BE2C (cell line): ENCODE data around the gene BAIAP2L2.

Experiments used
- DNase-seq: peaks from one replicate; pipeline ENCODE4 v3.0.0-alpha.2; 2020
- H3K27me3 ChIP-seq: fragments of 250-450 bp; sonication (Bioruptor Pico); 2 replicates; pipeline ENCODE4 v1.5.1; 2020; ENCODE audit warnings: mild to moderate bottlenecking
- H3K36me3 ChIP-seq: fragments of 250-450 bp; sonication (Bioruptor Pico); 2 replicates; pipeline ENCODE4 v1.5.1; 2020; ENCODE audit warnings: mild to moderate bottlenecking
- H3K4me1 ChIP-seq: fragments of 250-450 bp; sonication (Bioruptor Pico); 2 replicates; pipeline ENCODE4 v1.5.1; 2020
- H3K4me3 ChIP-seq: 2 replicates; pipeline ENCODE4 v1.5.1; 2011; ENCODE audit warnings: low read depth, low read length
- H3K9me3 ChIP-seq: fragments of 250-450 bp; sonication (Bioruptor Pico); 2 replicates; pipeline ENCODE4 v1.5.1; 2020
- TF ChIP-seq, protein P1 (sequence below): IDR thresholded peaks from 2 replicates; pipeline ENCODE4 v1.5.1; 2012; ENCODE audit warnings: mild to moderate bottlenecking, low read depth, low read length

The BAIAP2L2 gene

DNA sequence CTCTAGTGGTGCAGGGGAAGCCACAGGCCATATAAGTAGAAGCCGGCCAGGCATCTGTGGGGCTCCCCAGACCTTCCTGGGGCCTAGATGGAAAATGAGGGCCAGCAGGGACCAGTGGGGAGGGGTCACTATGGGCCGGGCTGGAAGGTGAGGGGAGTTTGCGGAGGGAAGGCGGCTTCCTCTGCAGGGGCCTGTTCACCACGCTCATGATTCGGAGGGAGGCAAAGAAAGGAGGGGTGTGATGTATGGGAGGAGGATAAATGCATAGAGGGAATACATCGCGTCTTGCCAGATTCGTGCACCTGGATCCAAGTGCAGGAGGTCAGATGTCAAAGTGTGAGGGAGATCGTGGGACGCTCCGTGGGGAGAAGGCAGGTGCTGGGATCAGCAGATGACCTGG, 33.4 kb downstream of the BAIAP2L2 start:
- DNase-seq = no peak
- no peak overlapping the region for H3K4me3 ChIP-seq
- no peaks in the 10 kb centered on the region for H3K4me1 ChIP-seq
- TF ChIP-seq, protein P1, sequence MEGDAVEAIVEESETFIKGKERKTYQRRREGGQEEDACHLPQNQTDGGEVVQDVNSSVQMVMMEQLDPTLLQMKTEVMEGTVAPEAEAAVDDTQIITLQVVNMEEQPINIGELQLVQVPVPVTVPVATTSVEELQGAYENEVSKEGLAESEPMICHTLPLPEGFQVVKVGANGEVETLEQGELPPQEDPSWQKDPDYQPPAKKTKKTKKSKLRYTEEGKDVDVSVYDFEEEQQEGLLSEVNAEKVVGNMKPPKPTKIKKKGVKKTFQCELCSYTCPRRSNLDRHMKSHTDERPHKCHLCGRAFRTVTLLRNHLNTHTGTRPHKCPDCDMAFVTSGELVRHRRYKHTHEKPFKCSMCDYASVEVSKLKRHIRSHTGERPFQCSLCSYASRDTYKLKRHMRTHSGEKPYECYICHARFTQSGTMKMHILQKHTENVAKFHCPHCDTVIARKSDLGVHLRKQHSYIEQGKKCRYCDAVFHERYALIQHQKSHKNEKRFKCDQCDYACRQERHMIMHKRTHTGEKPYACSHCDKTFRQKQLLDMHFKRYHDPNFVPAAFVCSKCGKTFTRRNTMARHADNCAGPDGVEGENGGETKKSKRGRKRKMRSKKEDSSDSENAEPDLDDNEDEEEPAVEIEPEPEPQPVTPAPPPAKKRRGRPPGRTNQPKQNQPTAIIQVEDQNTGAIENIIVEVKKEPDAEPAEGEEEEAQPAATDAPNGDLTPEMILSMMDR = no peak
- H3K36me3 ChIP-seq = no peaks in the 10 kb centered on the region; the same call in 1 of the 2 replicates
- peaks cover 14% of the 10 kb centered on the region for H3K27me3 ChIP-seq
- H3K9me3 ChIP-seq = no peaks in the 10 kb centered on the region

DNA sequence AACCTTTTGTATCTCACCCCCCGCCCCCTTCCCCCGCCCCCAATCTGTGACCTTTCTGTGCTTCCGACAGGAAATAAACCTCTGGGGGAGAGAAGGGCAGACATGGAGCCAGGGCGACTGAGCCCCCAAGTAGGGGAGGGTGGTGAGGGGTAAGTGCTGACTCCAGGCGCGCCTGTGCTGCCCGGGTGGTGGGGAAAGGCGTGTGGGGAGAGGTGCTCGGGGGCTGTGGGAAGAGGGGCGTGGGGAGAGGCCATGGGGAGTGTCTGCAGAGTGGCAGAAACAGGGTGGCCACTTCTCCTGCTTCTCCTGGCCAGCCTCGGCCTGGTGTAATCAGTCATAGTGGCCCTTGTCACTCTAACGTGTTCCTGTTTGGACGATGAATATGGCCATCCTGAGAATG, 34.5 kb downstream of the BAIAP2L2 start:
- Histone ChIP-seq H3K27me3 (peaks cover 3% of the 10 kb centered on the region), H3K36me3 (no peaks in the 10 kb centered on the region; the same call in 1 of the 2 replicates), H3K4me1 (no peaks in the 10 kb centered on the region), H3K4me3 (no peak overlapping the region), H3K9me3 (no peaks in the 10 kb centered on the region)
- TF ChIP-seq, protein P1 = no peak
- no peak for DNase-seq

DNA sequence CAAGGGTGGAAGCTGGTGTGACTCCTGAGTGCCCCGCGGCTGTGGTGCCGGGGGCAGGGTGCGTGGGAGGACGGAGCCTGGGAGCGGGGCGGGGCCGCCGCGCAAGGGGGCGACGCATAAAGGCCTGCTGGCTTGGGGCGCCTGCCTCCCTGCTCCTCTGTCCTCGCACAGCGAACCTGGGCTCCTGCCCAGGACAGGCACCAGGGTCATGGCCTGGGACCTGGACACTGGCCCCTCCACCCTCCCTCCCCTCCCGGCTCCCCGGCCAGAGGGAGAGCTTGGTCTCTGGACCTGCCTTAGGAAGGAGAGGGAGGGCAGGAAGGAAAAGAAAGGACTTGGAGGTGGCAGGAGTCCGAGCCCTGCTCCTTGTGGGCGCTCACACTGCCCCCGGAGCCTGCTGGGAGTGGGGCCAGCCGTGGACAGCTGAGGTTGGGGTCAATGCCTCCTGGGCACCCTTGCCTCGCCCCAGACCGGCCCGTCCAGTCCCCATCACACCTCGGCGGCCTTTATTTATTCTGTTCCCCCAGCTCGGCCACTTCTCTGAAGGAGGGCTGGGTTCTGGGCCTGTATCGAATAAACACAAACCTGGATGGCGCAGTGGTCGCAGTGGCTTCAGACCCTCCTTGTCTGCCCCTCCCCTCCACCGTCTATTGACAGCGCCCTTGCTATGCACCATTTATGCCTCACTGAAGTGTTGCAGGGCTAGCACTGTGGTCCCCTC, 35.2 kb downstream of the BAIAP2L2 start:
- TF ChIP-seq, protein P1 = no peak
- Histone ChIP-seq H3K4me1 (no peaks in the 10 kb centered on the region), H3K27me3 (no peaks in the 10 kb centered on the region), H3K4me3 (no peak overlapping the region), H3K36me3 (no peaks in the 10 kb centered on the region; the same call in 1 of the 2 replicates), H3K9me3 (no peaks in the 10 kb centered on the region)
- no peak for DNase-seq

DNA sequence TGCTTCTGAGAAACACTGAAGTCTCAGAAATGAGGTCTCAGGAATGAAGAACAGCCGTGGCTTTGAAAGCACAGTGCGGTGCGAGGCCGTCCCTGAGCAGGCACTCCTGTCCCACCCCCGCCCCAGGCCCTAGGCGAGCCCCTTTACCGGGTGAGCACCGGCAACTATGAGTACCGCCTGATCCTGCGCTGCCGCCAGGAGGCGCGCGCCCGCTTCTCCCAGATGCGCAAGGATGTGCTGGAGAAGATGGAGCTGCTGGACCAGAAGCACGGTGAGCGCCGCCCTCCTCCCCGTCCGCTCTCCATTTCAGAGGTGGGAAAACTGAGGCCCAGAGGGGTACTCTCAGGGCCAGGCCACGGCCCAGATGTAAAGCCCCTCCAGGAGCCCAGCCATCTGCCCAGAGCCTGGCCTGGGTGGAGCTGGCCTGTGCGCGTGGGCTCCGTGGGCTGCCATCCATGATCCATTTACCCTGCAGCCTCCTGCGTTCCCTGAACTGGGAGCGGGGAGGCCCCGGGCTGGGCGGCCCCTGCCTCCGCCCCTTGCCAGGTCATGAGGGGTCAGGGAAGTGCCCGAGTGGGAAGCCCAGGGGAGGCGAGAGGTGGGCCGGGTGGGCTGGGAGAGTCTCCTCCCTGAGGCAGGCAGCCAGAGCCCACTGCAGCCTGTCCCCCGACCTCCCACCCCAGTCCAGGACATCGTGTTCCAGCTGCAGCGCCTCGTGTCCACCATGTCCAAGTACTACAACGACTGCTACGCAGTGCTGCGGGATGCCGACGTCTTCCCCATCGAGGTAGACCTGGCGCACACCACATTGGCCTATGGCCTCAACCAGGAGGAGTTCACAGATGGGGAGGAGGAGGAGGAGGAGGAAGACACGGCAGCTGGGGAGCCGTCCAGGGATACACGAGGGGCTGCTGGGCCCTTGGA, 36.0 kb downstream of the BAIAP2L2 start:
- H3K9me3 ChIP-seq = no peaks in the 10 kb centered on the region
- TF ChIP-seq, protein P1 = no peak
- no peaks in the 10 kb centered on the region for H3K4me1 ChIP-seq
- H3K36me3 ChIP-seq = no peaks in the 10 kb centered on the region; the same call in 1 of the 2 replicates
- no peaks in the 10 kb centered on the region for H3K27me3 ChIP-seq
- no peak overlapping the region for H3K4me3 ChIP-seq
- no peak for DNase-seq

DNA sequence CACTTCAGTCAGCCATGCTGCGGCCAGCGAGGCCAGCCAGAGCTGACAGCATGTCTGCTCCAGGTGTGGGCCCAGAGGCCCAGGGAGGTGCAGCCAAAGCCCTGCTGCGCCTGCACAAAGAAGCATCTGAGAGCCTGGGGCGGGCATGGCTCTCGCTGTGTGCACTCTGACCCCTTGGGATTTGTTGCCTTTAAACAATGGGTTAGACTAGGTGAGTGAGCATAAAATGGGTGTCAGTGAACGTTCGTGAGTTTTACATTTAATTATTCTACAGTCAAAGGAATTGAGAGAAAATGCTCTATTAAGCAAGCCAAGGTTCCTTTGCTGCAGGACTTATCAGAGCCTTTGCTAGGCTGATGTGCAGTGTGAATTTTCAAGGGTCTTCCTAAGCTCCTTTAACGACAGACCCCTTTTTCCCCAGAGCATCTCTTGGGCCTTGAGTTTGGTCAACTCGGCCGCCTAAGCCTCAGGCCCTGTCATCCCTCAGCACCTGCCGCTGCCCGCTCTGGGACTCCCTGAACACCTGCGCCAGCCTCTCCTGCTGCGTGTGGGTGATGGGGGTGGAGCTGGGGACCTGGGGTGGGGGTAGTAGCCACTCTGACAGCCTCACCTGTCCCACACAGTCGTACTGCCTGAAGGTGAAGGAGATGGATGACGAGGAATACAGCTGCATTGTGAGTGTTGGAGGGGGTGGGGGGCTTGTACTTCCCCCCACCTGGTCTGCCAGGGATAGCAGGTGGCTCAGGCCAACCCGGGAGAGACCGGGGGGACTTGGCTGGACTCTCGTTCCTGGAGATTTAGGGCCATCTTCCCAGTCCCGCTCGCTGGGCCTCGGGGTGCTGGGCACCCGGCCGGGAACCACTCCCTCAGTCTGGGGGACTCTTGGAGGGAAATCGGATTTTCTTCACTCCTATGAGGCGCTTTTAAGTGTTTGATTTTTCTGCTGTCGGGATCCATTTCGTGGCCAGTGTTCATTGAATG, 37.0 kb downstream of the BAIAP2L2 start:
- H3K4me3 ChIP-seq = no peak overlapping the region
- no peaks in the 10 kb centered on the region for H3K27me3 ChIP-seq
- no peak for DNase-seq
- TF ChIP-seq, protein P1 = no peak
- H3K9me3 ChIP-seq = no peaks in the 10 kb centered on the region
- H3K4me1 ChIP-seq = no peaks in the 10 kb centered on the region
- H3K36me3 ChIP-seq = no peaks in the 10 kb centered on the region; the same call in 1 of the 2 replicates
